GM10248 (cell line): ENCODE results near the gene PRKCZ.
"Not testable (repeated sequence)": the region's sequence is repeated elsewhere in the genome, so short reads cannot be mapped to it uniquely, and the experiment has no call there.

Source experiments
- CTCF ChIA-PET: fragments of 300-600 bp; sonication (Branson Sonifier 250); formaldehyde crosslinking; extraction: SDS; loops from one replicate; lab custom pipeline; 2021; ENCODE audit warnings: antibody characterized with exemption; lab: Yijun Ruan, JAX
- POLR2A ChIA-PET: fragments of 350-650 bp; sonication (Branson Sonifier 250); formaldehyde crosslinking; extraction: SDS; loops from one replicate; lab custom pipeline; 2020; ENCODE audit warnings: antibody characterized with exemption; lab: Yijun Ruan, JAX
- DNase-seq: peaks from one replicate; pipeline ENCODE4 v3.0.0; 2012; ENCODE audit errors: extremely low spot score
- TF ChIP-seq, protein P1 (sequence below): IDR thresholded peaks from 2 replicates; pipeline ENCODE4 v1.5.1; 2012; ENCODE audit warnings: mild to moderate bottlenecking, low read depth; ENCODE audit errors: extremely low read depth, missing control alignments, control extremely low read depth

PRKCZ gene

DNA sequence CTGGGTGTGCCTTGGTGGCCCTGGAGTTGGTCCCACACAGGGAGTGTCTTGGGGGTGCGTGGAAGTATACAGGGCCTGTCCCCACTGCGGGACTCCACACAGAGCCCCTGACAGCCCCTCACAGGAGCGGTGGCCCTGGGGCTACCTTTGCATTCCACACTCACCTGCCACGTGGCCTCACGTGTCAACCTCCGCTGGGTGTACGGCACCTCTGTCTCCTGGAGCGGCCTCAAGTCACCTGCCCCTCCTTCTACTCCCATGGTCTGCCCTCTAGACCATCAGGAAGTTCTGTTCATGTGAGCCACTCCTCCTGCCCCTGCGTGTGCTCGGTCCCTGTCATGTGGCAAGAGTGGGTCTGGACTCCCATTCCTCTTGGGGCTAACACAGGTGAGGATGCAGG lies 85.7 kb downstream of the PRKCZ start:
- TF ChIP-seq, protein P1, sequence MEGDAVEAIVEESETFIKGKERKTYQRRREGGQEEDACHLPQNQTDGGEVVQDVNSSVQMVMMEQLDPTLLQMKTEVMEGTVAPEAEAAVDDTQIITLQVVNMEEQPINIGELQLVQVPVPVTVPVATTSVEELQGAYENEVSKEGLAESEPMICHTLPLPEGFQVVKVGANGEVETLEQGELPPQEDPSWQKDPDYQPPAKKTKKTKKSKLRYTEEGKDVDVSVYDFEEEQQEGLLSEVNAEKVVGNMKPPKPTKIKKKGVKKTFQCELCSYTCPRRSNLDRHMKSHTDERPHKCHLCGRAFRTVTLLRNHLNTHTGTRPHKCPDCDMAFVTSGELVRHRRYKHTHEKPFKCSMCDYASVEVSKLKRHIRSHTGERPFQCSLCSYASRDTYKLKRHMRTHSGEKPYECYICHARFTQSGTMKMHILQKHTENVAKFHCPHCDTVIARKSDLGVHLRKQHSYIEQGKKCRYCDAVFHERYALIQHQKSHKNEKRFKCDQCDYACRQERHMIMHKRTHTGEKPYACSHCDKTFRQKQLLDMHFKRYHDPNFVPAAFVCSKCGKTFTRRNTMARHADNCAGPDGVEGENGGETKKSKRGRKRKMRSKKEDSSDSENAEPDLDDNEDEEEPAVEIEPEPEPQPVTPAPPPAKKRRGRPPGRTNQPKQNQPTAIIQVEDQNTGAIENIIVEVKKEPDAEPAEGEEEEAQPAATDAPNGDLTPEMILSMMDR = no peak
- DNase-seq = no peak
- POLR2A ChIA-PET = no interaction called here
- CTCF ChIA-PET = no interaction called here

DNA sequence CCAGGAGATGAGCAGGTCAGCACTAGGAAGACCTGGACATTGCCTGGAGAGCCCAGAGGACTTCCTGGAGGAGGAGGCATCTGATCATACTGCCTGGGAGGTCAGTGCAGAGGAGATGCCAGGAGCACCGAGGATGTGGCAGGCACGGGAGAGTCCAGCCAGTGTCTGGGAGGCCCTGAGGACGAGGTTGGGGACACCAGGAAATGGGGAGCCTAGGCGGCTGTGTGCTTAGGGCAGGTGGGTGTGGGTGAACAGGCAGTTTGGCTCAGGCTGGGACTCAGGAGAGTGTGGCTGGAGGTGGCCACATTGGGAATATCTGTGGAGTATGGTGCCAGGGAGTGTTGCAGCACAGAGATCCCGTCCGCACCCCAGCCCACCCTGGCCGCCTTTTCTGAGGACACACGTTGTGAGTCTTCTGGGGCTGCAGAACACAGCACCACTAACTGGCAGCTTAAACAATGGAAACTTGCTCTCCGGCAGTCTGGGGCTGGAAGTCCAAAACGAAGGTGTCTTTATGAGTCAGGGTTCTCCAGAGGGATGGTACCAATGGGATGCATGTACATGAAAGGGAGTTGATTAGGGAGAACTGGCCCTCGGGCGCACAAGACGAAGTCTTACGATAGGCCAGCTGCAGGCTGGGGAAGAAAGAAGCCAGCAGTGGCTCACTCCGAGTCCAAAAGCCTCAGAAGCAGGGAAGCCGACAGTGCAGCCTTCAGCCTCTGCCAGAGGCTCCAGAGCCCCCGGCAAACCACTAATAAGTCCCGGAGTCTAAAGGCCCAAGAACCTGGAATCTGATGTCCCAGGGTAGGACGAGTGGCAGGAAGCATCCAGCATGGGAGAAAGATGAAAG lies 86.4 kb downstream of the PRKCZ start:
- ChIA-PET CTCF (interaction anchor here (1.0 kb wide), 1 partner anchor 245 kb away, joined by 3 read pairs; no protein-coding TSS in a partner anchor), POLR2A (no interaction called here)
- TF ChIP-seq, protein P1 = no peak
- DNase-seq = no peak

DNA sequence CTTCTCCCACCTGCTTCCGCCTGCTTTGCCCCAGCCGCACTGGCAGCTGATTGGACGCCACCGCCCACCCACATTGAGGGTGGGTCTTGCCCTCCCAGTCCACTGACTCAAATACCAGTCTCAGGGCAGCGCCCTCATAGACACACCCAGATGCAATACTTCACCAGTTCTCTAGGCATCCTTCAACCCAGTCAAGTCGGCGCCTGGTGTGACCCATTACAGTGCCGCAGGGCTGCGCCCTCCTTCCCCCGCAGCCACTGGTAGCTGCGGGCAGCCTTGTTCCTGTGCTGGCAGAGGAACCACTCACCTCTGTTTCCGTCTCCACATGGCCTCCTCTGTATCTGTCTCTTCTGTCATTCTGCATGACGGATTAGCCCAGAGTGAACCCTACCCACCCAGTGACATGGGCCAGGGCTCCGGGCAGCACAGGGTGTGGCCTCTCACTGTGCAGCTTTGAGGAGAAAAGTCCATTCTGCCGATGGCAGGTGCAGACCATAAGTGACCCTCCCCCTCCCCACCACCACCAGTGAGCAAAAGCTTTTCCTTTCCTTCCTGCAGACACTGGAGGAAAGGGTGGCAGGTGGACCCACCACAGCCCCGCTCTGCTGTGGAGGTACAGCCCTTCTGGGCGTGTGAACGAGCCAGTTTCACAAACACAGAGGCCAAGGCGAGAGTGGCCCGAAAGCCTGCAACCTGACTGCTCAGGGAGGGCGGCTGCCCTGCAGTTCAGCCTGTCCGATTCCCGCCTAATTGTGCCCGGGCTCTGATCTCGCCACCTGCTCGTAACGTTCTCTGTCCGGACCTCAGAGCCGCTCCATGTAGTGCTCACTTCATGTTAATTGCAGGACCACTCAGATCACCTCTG lies 87.3 kb downstream of the PRKCZ start:
- TF ChIP-seq, protein P1 = no peak
- DNase-seq = no peak
- ChIA-PET POLR2A (no interaction called here), CTCF (interaction anchor here (1.0 to 3.0 kb wide), 2 partner anchors 27 to 244 kb away, joined by 3 to 9 read pairs; no protein-coding TSS in a partner anchor)

DNA sequence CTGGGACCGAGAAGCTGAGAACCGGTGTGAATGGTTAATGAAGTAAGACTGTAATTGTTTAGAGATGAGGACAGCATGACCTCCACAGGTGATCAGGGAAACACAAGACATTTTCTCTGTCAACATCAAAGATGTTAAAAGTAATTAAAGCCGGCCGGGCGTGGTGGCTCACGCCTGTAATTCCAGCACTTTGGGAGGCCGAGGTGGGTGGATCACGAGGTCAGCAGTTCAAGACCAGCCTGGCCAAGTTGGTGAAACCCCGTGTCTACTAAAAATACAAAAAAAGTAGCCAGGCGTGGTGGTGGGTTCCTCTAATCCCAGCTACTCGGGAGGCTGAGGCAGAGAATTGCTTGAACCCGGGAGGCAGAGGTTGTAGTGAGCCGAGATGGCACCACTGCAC lies 88.9 kb downstream of the PRKCZ start:
- POLR2A ChIA-PET, DNase-seq: not testable (repeated sequence)
- CTCF ChIA-PET = interaction anchor here (1.3 to 3.0 kb wide), 12 partner anchors 8 to 177 kb away, joined by 3 to 14 read pairs (median 6); no protein-coding TSS in a partner anchor

DNA sequence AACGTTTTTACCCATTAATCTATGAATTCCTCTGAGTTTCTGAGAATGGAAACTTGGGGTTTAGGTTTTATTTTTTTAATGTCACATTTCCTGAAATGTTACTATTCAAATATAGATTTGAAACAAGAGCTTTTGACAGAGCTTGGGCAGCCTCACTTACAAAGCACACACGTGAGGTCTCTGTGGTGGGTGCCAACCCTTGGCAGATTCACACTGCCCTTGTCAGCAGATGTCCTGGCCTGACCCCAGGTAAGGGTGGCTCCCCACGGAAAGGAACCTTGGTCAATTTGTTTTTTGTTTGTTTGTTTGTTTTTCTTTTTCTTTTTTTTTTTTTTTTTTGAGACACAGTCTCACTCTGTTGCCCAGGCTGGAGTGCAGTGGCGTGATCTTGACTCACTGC lies 90.8 kb downstream of the PRKCZ start:
- TF ChIP-seq, protein P1 = no peak
- POLR2A ChIA-PET = no interaction called here
- CTCF ChIA-PET = interaction anchor here (1.4 to 2.4 kb wide), 7 partner anchors 9 to 240 kb away, joined by 3 to 14 read pairs (median 6); no protein-coding TSS in a partner anchor
- DNase-seq = no peak

DNA sequence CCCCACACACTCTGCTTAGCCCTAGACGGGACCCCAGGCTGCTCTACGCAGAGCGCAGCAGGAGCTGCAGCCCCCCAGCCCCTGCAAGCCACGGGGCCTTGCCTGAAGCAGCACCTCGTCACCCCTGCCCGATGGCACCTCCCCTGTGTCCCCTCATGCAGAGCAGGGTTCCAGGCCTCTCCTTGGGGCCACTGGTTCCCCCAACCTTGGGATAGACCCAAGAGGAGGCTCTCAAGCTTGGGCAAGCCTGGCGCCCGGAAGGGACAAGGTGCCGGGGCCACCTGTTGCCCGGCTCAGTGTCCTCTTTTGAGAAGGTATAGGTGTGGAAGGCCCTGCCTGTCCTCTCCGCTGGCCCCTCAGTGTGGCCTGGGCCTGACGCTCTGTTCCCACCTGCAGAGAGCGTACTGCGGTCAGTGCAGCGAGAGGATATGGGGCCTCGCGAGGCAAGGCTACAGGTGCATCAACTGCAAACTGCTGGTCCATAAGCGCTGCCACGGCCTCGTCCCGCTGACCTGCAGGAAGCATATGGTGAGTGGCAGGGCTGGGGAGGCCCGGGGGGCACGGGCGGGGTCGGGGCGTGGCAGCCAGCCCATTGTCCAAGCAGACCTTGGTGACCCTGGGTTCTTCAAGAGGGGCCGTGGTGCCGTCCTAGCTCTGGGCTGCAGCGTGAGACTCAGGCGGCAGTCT lies 93.7 kb downstream of the PRKCZ start:
- CTCF ChIA-PET = no interaction called here

More for the DNA sequence above, 93.7 kb downstream of the PRKCZ start:
- POLR2A ChIA-PET = no interaction called here
- TF ChIP-seq, protein P1 = no peak
- DNase-seq = no peak
